ENCODE results near the gene FYCO1. TPM values are rescaled to one million over a fixed set of nuclear protein-coding genes. Genes with fewer than 3 reads are reported as not detected.

FYCO1 gene
- polyA plus RNA-seq, 1 donor from 2014 or later, result 3.3 TPM

- H3K4me3 Mint-ChIP-seq, result no peak overlapping the region
- H3K4me1 Mint-ChIP-seq, result peaks cover 2 to 16% (median 6%) of the 10 kb centered on the region in 3 donors
- no peaks in the 10 kb centered on the region for H3K27me3 Mint-ChIP-seq
- peaks cover 5% of the 10 kb centered on the region for H3K36me3 Mint-ChIP-seq
- H3K27ac Mint-ChIP-seq, result peak overlapping the region in 2 of 3 donors; percentile 23 to 64
- H3K9me3 Mint-ChIP-seq, result no peaks in the 10 kb centered on the region
Measured at GRCh38 chr3:45983770-45984169, 11.9 kb downstream of the FYCO1 start.

- Mint-ChIP-seq H3K27ac (no peak overlapping the region), H3K9me3 (no peaks in the 10 kb centered on the region), H3K4me3 (no peak overlapping the region), H3K27me3 (no peaks in the 10 kb centered on the region), H3K36me3 (peaks cover 1% of the 10 kb centered on the region), H3K4me1 (peaks cover 0 to 11% (median 3%) of the 10 kb centered on the region in 3 donors)
Measured at GRCh38 chr3:45981346-45982074, 14.1 kb downstream of the FYCO1 start.

GRCh38 chr3:45980819-45981218 is 14.8 kb downstream of the FYCO1 start:
- no peaks in the 10 kb centered on the region for H3K9me3 Mint-ChIP-seq
- peaks cover 2% of the 10 kb centered on the region for H3K36me3 Mint-ChIP-seq
- no peak overlapping the region for H3K27ac Mint-ChIP-seq
- H3K27me3 Mint-ChIP-seq, result no peaks in the 10 kb centered on the region
- peaks cover 0 to 11% (median 3%) of the 10 kb centered on the region in 3 donors for H3K4me1 Mint-ChIP-seq
- H3K4me3 Mint-ChIP-seq, result no peak overlapping the region

- H3K4me3 Mint-ChIP-seq, result no peak overlapping the region
- H3K4me1 Mint-ChIP-seq, result peaks cover 0 to 11% (median 3%) of the 10 kb centered on the region in 3 donors
- H3K27me3 Mint-ChIP-seq, result no peaks in the 10 kb centered on the region
- no peak overlapping the region for H3K27ac Mint-ChIP-seq
- H3K9me3 Mint-ChIP-seq, result no peaks in the 10 kb centered on the region
- H3K36me3 Mint-ChIP-seq, result peaks cover 4% of the 10 kb centered on the region
Measured at GRCh38 chr3:45980229-45980813, 15.3 kb downstream of the FYCO1 start.

GRCh38 chr3:45979378-45979777 is 16.2 kb downstream of the FYCO1 start:
- H3K4me3 Mint-ChIP-seq, result peak overlapping the region in 1 of 4 donors; percentile 33
- no peaks in the 10 kb centered on the region for H3K9me3 Mint-ChIP-seq
- H3K36me3 Mint-ChIP-seq, result peaks cover 4% of the 10 kb centered on the region
- H3K27me3 Mint-ChIP-seq, result no peaks in the 10 kb centered on the region
- H3K4me1 Mint-ChIP-seq, result peaks cover 0 to 11% (median 3%) of the 10 kb centered on the region in 3 donors
- no peak overlapping the region for H3K27ac Mint-ChIP-seq

GRCh38 chr3:45978006-45978761 is 17.4 kb downstream of the FYCO1 start:
- H3K36me3 Mint-ChIP-seq, result peaks cover 4% of the 10 kb centered on the region
- H3K4me3 Mint-ChIP-seq, result no peak overlapping the region
- no peaks in the 10 kb centered on the region for H3K9me3 Mint-ChIP-seq
- no peak overlapping the region for H3K27ac Mint-ChIP-seq
- H3K4me1 Mint-ChIP-seq, result peaks cover 0 to 12% (median 3%) of the 10 kb centered on the region in 3 donors
- H3K27me3 Mint-ChIP-seq, result no peaks in the 10 kb centered on the region

- Mint-ChIP-seq H3K36me3 (peaks cover 4% of the 10 kb centered on the region), H3K9me3 (no peaks in the 10 kb centered on the region), H3K4me1 (peaks cover 9 to 21% (median 9%) of the 10 kb centered on the region in 3 donors), H3K27ac (peak overlapping the region in 2 of 3 donors; percentile 81 to 93), H3K4me3 (peak overlapping the region in 1 of 4 donors; percentile 56), H3K27me3 (no peaks in the 10 kb centered on the region)
Measured at GRCh38 chr3:45976191-45977091, 19.2 kb downstream of the FYCO1 start.

GRCh38 chr3:45975686-45976085 is 19.9 kb downstream of the FYCO1 start:
- Mint-ChIP-seq H3K27ac (peak overlapping the region in 1 of 3 donors; percentile 50), H3K27me3 (no peaks in the 10 kb centered on the region), H3K4me1 (peaks cover 9 to 21% (median 14%) of the 10 kb centered on the region in 3 donors), H3K9me3 (no peaks in the 10 kb centered on the region), H3K4me3 (no peak overlapping the region), H3K36me3 (peaks cover 4% of the 10 kb centered on the region)

- no peaks in the 10 kb centered on the region for H3K27me3 Mint-ChIP-seq
- H3K27ac Mint-ChIP-seq, result no peak overlapping the region
- peaks cover 4% of the 10 kb centered on the region for H3K36me3 Mint-ChIP-seq
- peaks cover 9 to 21% (median 14%) of the 10 kb centered on the region in 3 donors for H3K4me1 Mint-ChIP-seq
- H3K4me3 Mint-ChIP-seq, result no peak overlapping the region
- H3K9me3 Mint-ChIP-seq, result no peaks in the 10 kb centered on the region
Measured at GRCh38 chr3:45974686-45975085, 20.9 kb downstream of the FYCO1 start.

- Mint-ChIP-seq H3K4me3 (peak overlapping the region in 1 of 4 donors; percentile 11), H3K4me1 (peaks cover 6 to 14% (median 10%) of the 10 kb centered on the region in 3 donors)
Measured at GRCh38 chr3:45972534-45973402, 22.9 kb downstream of the FYCO1 start.

GRCh38 chr3:45969953-45970352 is 25.7 kb downstream of the FYCO1 start:
- Mint-ChIP-seq H3K36me3 (peaks cover 2% of the 10 kb centered on the region), H3K4me3 (no peak overlapping the region), H3K9me3 (no peaks in the 10 kb centered on the region), H3K27ac (no peak overlapping the region), H3K27me3 (no peaks in the 10 kb centered on the region), H3K4me1 (peaks cover 6 to 14% (median 10%) of the 10 kb centered on the region in 3 donors)

More at GRCh38 chr3:45972534-45973402, 22.9 kb downstream of the FYCO1 start:
- no peaks in the 10 kb centered on the region for H3K27me3 Mint-ChIP-seq
- H3K9me3 Mint-ChIP-seq, result no peaks in the 10 kb centered on the region
- H3K36me3 Mint-ChIP-seq, result peaks cover 4% of the 10 kb centered on the region
- H3K27ac Mint-ChIP-seq, result peak overlapping the region in 2 of 3 donors; percentile 53 to 78

GRCh38 chr3:45969116-45969515 is 26.5 kb downstream of the FYCO1 start:
- Mint-ChIP-seq H3K36me3 (peaks cover 2% of the 10 kb centered on the region), H3K4me1 (peaks cover 6 to 14% (median 9%) of the 10 kb centered on the region in 3 donors), H3K9me3 (no peaks in the 10 kb centered on the region), H3K27me3 (no peaks in the 10 kb centered on the region), H3K27ac (no peak overlapping the region), H3K4me3 (no peak overlapping the region)

GRCh38 chr3:45968706-45969105 is 26.9 kb downstream of the FYCO1 start:
- Mint-ChIP-seq H3K36me3 (peaks cover 2% of the 10 kb centered on the region), H3K4me1 (peaks cover 6 to 14% (median 9%) of the 10 kb centered on the region in 3 donors)

More at GRCh38 chr3:45968706-45969105, 26.9 kb downstream of the FYCO1 start:
- no peaks in the 10 kb centered on the region for H3K27me3 Mint-ChIP-seq
- no peak overlapping the region for H3K4me3 Mint-ChIP-seq
- H3K9me3 Mint-ChIP-seq, result no peaks in the 10 kb centered on the region
- no peak overlapping the region for H3K27ac Mint-ChIP-seq

All from IgD-negative memory B cell (primary cell).